RCC 7860 (cell line): ENCODE results near the gene KRT23.
A peak's percentile ranks its signal among the peaks of the same experiment; 100 is the strongest.
"Not testable (repeated sequence)": the region's sequence is repeated elsewhere in the genome, so short reads cannot be mapped to it uniquely, and the experiment has no call there.

Experiments used
- DNase-seq: peaks from one replicate; pipeline ENCODE4 v3.0.0-alpha.2; 2015; ENCODE audit warnings: low spot score
- FAIRE-seq: peaks from 2 replicates; lab custom pipeline; 2012; peaks lifted over from hg19 to GRCh38; lab: Jason Lieb, UNC

Gene KRT23

DNA sequence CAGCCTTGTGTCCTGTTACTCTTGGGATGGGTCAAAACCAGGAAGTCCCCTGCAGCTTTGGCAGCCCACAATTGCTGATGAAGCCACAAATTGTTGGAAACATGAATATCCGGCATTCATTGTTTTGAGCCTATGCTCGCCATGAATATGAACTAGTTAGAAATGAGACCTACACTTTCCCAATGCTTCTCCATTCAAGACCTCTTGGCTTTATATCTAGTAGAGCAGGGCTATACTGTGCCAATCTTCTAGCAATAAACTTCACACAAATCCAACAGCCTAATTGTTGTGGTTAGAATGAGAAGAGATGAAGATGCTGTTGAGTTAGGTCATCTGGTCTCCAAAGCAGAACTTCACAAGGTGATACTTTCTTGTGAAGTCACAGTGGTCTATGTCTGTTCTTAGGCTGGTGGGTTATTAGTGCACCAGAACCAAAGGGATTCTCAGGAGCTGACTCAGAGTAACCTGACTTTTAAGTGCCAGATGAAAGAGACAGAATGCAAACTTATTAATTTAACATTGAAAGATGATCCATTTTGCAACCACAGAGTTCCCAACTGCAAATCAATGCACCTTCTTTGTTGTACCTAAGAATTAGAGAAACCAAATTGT, 13.7 kb upstream of the KRT23 start:
- DNase-seq (no peak), FAIRE-seq (no peak)

DNA sequence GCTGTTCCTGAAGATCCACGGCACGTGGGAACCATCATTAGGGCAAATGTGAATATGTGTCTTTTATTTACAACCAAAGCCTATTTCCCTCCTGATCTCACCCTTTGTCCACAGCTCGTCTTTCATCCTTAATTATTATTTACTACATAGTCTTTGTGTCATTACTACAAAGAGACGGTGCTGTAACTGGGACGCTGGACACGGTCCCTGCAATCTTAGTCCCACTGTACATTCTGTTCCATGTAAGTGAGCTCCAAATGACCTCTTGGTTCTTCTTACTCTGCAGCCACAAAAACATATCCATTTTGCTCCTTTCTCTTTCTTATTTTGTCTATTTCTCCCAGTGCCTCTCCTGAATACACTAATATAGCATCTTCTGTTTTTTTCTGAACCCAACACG, 12.7 kb upstream of the KRT23 start:
- no peak for DNase-seq
- no peak for FAIRE-seq

DNA sequence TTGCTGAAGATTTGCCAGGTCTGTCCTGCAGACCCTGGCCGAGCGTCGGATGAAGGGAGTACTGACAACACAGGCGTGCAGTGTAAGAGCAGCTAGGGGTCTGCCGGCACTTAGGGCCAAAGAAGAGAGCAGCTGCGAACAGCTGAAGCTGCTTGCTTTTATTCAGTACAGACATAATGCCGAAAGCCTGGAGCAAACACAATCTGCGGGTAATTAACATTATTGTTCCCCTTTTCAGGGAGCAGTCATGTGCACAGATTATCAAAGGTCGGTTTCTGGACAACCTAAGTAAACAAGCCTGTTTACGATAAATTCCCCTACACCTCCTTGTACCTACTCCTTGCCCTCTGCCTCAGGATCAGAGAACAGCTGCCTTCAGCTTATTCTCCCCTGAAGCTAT, 12.0 kb upstream of the KRT23 start:
- FAIRE-seq, result no peak
- no peak for DNase-seq

- no peak for FAIRE-seq
These were observed 10.5 kb upstream of the KRT23 start for GRCh38 chr17:40947929-40948328.

DNA sequence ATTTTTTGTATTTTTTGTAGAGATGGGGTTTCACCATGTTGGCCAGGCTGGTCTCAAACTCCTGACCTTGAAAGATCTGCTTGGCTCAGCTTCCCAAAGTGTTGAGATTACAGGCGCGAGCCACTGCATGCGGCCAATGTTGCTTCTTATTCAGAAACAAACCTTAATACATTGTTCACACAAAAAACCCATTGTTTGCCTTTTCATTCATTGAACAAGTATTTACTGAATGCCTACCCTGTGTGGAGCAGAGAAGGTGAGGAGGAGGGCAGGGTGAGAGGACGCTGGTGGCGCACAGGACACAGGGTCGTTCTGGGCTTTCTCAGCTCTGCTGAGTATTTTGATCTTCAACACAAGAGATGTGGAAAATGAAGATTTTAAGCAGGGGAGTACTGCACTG, 8.0 kb upstream of the KRT23 start:
- no peak for DNase-seq
- FAIRE-seq, result no peak

More at GRCh38 chr17:40947929-40948328, 10.5 kb upstream of the KRT23 start:
- no peak for DNase-seq

GRCh38 chr17:40944531-40944930, 7.1 kb upstream of the KRT23 start:
- no peak for FAIRE-seq
- no peak for DNase-seq

GRCh38 chr17:40942553-40942952, 5.1 kb upstream of the KRT23 start:
- no peak for FAIRE-seq

DNA sequence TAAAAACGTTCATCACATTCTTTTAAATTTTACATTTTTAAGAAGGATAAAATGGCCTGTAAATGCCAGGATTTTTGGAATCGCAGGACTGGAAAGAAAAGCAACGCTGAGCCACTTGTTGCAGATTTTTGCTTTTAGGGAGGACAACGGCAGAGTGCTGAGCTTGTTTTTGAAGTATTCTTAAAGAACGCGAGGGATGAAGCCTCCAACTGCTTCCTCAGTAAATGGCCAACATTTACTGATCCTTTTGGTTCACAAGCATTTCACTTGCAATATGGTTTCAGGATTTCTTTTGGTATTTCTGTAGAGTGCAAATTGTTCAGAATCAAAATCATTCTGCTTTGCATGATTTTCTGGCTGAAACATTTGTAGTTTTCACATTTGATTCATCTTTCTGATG, 2.8 kb upstream of the KRT23 start:
- DNase-seq (no peak), FAIRE-seq (no peak)

More at GRCh38 chr17:40942553-40942952, 5.1 kb upstream of the KRT23 start:
- no peak for DNase-seq

DNA sequence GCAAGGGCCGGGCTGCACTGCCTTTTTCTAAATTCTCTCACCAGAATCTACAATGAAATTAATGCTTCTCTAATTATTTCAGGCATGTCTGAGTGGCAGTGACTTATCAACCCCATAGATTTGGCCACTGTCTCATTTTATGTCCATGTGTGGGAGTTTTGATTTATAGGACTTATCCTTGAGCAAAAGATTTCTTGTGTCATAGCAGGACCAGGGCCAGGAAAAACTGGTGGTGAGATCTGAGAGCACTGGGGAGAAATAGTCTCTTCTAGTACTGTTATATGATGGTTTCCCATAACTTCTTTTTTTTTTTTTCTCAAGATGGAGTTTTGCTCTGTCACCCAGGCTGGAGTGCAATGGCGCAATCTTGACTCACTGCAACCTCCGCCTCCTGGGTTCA, 1.5 kb upstream of the KRT23 start:
- DNase-seq (no peak), FAIRE-seq (no peak)

DNA sequence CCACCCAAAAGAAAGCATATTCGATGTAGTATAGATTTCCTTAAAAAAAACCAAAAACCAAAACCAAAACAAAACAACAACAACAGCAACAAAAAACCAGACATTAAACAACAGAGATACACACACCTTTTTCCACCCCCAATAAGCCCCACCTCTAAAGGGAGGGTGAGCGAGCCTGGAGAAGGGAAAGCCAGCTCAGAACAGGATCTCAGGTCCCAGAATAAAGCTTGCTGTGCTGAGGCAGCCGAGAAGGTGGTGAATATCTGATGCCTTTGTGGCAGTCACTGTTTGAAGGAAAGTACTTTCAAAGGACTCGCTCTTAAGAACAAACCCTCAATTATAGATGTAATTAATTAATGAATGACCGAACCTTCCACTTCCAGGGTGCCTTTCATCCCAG, 470 bp downstream of the KRT23 start:
- DNase-seq (no peak), FAIRE-seq (no peak)

GRCh38 chr17:40936437-40936971, 942 bp downstream of the KRT23 start:
- FAIRE-seq (no peak), DNase-seq (no peak)

DNA sequence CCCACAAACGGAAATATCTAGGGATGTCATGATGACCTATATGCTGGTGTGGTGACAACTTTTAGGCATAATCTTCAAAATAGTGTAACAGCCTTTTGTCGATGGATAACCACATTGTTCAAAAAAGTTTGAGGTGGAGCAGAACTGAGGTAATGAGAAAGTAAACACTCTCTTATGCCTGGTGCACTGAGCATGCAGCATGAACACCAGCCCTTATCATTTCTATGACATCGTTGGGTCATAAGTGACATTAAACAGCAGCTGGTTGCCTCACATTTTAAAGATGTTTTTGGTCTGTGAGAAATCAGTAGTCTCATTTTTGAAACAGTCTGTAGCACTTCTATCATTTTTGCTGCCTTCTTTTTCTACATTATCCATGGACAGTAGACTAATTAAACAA, 1.8 kb downstream of the KRT23 start:
- FAIRE-seq (no peak), DNase-seq (no peak)

DNA sequence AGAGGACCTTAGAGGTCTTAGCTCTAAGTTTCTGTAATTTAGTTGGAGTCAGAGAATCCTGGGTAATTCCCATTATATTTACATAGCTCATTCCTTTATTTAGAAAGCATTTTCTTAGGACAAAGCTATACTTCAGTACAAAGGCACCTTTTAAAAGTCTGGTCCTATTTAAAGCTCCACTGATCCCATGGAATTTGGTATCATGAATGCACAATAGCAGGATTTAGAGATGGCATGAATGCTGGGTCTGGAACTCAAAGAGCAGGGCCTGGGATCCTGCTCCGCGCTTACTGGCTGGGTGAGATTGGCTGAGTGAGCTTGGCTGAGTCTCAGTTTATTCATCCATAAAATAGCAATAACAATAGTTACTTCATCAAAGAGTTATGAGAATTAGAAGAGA, 4.8 kb downstream of the KRT23 start:
- DNase-seq (peak; percentile 54), FAIRE-seq (no peak)

DNA sequence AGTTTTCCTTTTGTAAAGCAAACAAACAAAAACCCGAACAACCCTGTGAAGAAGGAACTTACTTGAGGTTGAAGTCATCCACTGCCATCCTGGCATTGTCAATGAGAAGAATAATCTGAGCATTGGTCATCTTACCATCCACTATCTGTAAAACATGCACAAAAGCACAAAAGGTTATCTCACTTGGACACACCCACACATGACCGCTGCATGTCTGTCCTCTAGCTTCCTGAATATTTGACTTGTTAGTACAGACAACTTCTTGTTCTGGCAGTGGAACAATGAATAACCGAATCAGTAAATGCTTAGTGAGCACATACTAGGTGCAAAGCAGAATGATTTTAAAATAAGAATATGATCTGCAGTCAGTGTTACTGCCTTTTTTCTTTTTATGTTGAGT, 6.1 kb downstream of the KRT23 start:
- FAIRE-seq (no peak), DNase-seq (no peak)

DNA sequence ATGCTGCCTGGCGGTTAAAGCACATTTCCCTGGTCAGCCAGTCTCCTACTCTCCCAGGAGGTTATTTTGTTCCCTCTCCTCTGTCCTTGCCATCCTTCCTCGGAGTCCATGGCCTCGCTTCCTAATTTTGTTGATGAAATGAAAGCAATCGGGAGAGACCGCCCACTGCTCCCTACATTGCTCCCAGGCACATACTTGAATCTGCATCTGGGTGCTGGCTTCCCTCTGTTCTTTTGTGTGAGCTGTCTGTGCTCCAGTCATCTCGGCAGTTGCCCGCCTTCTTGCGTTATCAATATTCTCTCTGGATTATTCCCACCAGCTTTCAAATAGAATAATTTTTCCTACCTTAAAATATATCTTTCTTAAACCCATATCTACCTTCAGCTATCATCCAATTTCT, 11.1 kb downstream of the KRT23 start:
- FAIRE-seq (no peak), DNase-seq (no peak)

GRCh38 chr17:40922239-40922638, 15.2 kb downstream of the KRT23 start:
- DNase-seq (peak; percentile 93), FAIRE-seq (peak; percentile 91)

- no peak for DNase-seq
These were observed 16.4 kb downstream of the KRT23 start for GRCh38 chr17:40921026-40921425.

DNA sequence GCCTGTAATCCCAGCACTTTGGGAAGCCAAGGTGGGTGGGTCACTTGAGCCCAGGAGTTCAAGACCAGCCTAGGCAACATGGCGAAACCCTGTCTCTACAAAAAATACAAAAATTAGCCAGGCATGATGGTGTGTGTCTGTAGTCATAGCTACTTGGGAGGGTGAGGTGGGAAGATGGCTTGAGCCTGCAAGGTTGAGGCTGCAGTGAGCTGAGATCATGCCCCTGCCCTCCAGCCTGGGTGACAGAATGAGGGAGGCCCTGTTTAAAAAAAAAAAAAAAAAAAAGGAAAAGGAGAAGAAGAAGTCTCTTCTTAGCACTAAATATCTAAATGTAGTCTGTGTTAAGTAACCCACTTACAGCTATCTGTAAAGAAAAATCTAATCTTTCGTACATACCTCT, 20.3 kb downstream of the KRT23 start:
- DNase-seq, FAIRE-seq: not testable (repeated sequence)

More at GRCh38 chr17:40921026-40921425, 16.4 kb downstream of the KRT23 start:
- no peak for FAIRE-seq

- FAIRE-seq (no peak), DNase-seq (no peak)
These were observed 21.1 kb downstream of the KRT23 start for GRCh38 chr17:40916366-40916765.

GRCh38 chr17:40915721-40916256, 21.7 kb downstream of the KRT23 start:
- no peak for FAIRE-seq

DNA sequence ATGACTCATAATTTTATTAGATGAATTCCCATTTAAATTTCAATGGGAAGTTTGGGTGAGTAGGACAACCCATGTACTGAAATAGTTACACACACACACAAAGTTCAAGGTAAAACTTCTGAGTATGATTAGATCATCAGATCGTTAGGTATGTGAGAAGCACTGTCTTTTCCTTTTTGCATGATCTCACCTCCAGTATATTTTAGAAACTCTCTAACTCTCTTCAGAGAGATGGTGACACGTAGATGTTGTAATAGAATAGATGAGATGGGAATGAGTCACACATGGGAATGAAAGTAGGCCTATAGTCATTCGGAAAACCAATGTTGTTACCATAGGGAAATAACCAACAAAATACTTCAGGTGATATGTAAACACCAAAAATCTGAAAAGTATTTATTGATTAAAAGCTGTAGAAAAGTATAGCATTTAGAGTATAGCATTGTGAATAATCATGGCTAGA, 22.2 kb downstream of the KRT23 start:
- FAIRE-seq (peak; percentile 94), DNase-seq (peak; percentile 100)

More at GRCh38 chr17:40915721-40916256, 21.7 kb downstream of the KRT23 start:
- peak; percentile 31 for DNase-seq

DNA sequence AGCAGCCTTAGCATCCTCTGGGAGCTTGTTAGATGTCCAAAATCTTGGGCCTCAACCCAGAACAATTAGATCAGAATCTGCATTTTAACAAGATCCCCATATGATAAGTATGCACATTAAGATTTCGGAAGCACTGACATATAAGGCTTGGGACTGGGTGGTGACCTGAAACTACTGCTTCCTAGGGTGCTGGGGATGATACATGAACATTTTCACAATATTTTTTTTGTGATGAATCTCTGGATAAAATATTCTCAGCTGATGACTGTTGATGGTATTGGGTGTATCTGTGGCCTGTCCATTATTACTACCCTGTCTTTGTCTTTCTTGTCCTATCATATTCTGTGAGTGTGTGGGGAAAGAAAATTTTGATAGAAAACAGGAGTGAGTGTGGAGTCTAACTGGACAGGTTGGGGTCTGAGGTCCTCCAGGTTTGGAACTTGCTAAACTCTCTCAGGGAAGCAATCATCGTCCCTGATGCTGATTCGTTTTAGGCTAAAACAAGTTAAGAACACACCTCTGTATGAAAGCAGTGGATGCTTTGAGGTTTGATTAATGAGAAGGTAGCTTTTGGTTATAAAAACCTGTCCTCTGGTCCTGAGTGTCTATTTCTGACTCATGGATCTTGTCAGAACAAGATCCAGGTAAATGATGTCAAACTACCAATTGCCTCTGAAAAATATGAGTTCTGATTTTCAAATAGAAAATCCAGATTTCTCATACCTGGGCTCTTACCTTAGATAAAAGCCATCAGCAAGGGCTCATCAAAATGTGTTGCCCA, 23.2 kb downstream of the KRT23 start:
- FAIRE-seq (no peak), DNase-seq (no peak)
